ENCODE data around the gene CDH6.
A peak's percentile ranks its signal among the peaks of the same experiment; 100 is the strongest.

GRCh38 chr5:31186672-31187267 is 6.7 kb upstream of the CDH6 start:
- TF ChIP-seq EZH2 (IDR thresholded peaks at IDR 0.05; ENCODE audit: low read depth, unreplicated experiment), result no peak
- TF ChIP-seq CTCF (conservative IDR thresholded peaks at IDR 0.05; ENCODE audit: low read depth in 2 of 2), result peak; percentile 65 to 94
- no peak for TF ChIP-seq POLR2AphosphoS5 (IDR thresholded peaks at IDR 0.05; ENCODE audit: low read depth)
- no peak for TF ChIP-seq REST (IDR thresholded peaks at IDR 0.05; ENCODE audit: unreplicated experiment)
- no peak for TF ChIP-seq EZH2phosphoT487 (IDR thresholded peaks at IDR 0.05; ENCODE audit: unreplicated experiment)
- TF ChIP-seq CREB1 (CRISPR knock-in tag; IDR thresholded peaks at IDR 0.05; ENCODE audit: low read depth), result no peak
- no peak for TF ChIP-seq ZNF462 (CRISPR knock-in tag; IDR thresholded peaks at IDR 0.05)
- TF ChIP-seq JUNB (IDR thresholded peaks at IDR 0.05; ENCODE audit: unreplicated experiment), result no peak
